Sigmoid colon (tissue), 7 donors: ENCODE data around the gene NDFIP1. TPM values are rescaled to one million over a fixed set of nuclear protein-coding genes. Genes with fewer than 3 reads are reported as not detected.

Experiments used
- DNase-seq: peaks from one replicate; pipeline ENCODE4 v3.0.0-alpha.2; 2019
- H3K27ac ChIP-seq, 4 donors: fragments of 200-600 bp; sonication (generic); one replicate each; pipeline ENCODE4 v1.5.1; 2016 to 2019; ENCODE audit warnings: mild to moderate bottlenecking in 1 of 4
- H3K27me3 ChIP-seq, 3 donors: fragments of 200-600 bp; sonication (generic); one replicate each; pipeline ENCODE4 v1.5.1; 2019; ENCODE audit warnings: mild to moderate bottlenecking in 1 of 3
- H3K36me3 ChIP-seq, 4 donors: fragments of 200-600 bp; sonication (generic); one replicate each; pipeline ENCODE4 v1.5.1; 2016 to 2019
- H3K4me1 ChIP-seq, 4 donors: fragments of 200-600 bp; sonication (generic); one replicate each; pipeline ENCODE4 v1.5.1; 2017 to 2019
- H3K4me3 ChIP-seq, 4 donors: fragments of 200-600 bp; sonication (generic); one replicate each; pipeline ENCODE4 v1.5.1; 2017 to 2019; ENCODE audit warnings: mild to moderate bottlenecking in 2 of 4, moderate library complexity in 1 of 4
- H3K9me3 ChIP-seq, 4 donors: fragments of 200-600 bp in 3 of 4; sonication (generic) in 3 of 4; one replicate each; pipeline versions ENCODE4 v1.5.1 to v1.6.1; 2013 to 2019
- EP300 ChIP-seq, 4 donors: sonication (generic); formaldehyde crosslinking; IDR thresholded peaks; one replicate each; pipeline ENCODE4 v1.6.1; 2017; ENCODE audit warnings: antibody characterized with exemption in 4 of 4
- POLR2A ChIP-seq, 2 donors: fragments of 450-650 bp; IDR thresholded peaks; one replicate each; pipeline ENCODE4 v1.6.1; 2016; ENCODE audit warnings: antibody characterized with exemption in 2 of 2, mild to moderate bottlenecking in 2 of 2, moderate library complexity in 2 of 2
- POLR2AphosphoS5 ChIP-seq, 4 donors: sonication (generic); formaldehyde crosslinking; IDR thresholded peaks; one replicate each; pipeline ENCODE4 v1.6.1; 2017; ENCODE audit warnings: antibody characterized with exemption in 4 of 4
- WGBS, 2 donors: extraction: QIAGEN DNeasy Blood & Tissue Kit; methylation state at CpG; one replicate each; pipeline ENCODE4 v1.1.7; 2013; 5-methylcytosine and 5-hydroxymethylcytosine counted together
- intact Hi-C: fragments of 100-400 bp; cut with DNase I; formaldehyde crosslinking; loops from one replicate; pipeline ENCODE4 v1.15.1; 2023
- polyA plus RNA-seq, 3 donors: library from polyadenylated mRNA; stranded (reverse); fragments of 200-250 nt; gene quantifications; one replicate each; pipeline ENCODE4 v1.2.3, GENCODE V29; 2013
- total RNA-seq, 4 donors: library from RNA; depleted of rRNA; stranded (reverse); fragments of >200 nt; gene quantifications; one replicate each; pipeline ENCODE4 v1.1.0, GENCODE V29; 2016
- TF ChIP-seq, protein P1 (sequence below), 4 experiments: fragments of 450-650 bp in 3 of 4; fragments of 200-600 bp in 1 of 4; IDR thresholded peaks; one replicate each; pipeline ENCODE4 v1.5.1; 2016 to 2019; ENCODE audit warnings: antibody characterized with exemption in 4 of 4, mild to moderate bottlenecking in 3 of 4, moderate library complexity in 2 of 4
- donor health status: healthy with polysubstance abuse.
- donor health status: Bipolar disorder and iron deficiency.
- donor health status: healthy.

Gene NDFIP1
- total and polyA plus RNA-seq, 7 donors: 20.3 to 88.5 (median 47.8) TPM

DNA sequence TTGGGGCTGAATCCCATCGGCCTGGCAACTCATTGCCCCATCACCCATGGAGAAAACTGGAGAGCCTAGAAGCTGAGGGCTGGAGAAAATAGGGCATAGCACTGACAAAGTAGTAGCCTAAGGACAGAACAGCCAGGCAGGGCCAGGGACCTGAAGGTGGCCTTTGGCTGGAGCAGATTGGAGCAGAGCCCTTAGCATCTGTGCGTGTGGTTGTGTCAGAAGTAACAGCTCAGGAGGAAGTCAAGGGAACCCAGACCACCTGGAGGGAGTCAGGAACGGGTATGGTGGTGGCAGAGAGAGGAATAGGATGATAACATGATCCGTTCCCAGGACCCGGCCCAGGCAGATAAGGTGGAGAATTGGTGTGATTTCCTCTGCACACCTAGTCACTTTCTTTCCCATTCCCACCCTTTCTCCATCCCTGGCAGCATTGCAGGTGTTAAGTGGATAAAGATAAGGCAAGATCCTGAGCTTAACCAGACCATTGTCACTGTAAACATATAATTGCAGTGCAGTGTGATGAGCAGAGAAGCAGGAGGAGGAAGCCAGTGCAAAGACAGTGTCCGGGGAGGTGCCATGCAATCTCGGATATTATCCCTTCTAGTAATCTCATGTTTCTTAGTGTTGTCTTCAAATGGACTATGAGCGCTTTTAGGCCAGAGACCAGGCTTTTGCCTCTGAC, 67.0 kb downstream of the NDFIP1 start:
- Histone ChIP-seq H3K9me3 (no peaks in the 10 kb centered on the region), H3K36me3 (no peaks in the 10 kb centered on the region), H3K4me1 (no peaks in the 10 kb centered on the region), H3K27ac (no peak overlapping the region), H3K27me3 (no peaks in the 10 kb centered on the region), H3K4me3 (no peak overlapping the region)
- no peak for DNase-seq
- TF ChIP-seq POLR2A (IDR thresholded peaks at IDR 0.05) (no peak), EP300 (IDR thresholded peaks at IDR 0.05) (no peak), POLR2AphosphoS5 (IDR thresholded peaks at IDR 0.05) (no peak)
- TF ChIP-seq, protein P1, sequence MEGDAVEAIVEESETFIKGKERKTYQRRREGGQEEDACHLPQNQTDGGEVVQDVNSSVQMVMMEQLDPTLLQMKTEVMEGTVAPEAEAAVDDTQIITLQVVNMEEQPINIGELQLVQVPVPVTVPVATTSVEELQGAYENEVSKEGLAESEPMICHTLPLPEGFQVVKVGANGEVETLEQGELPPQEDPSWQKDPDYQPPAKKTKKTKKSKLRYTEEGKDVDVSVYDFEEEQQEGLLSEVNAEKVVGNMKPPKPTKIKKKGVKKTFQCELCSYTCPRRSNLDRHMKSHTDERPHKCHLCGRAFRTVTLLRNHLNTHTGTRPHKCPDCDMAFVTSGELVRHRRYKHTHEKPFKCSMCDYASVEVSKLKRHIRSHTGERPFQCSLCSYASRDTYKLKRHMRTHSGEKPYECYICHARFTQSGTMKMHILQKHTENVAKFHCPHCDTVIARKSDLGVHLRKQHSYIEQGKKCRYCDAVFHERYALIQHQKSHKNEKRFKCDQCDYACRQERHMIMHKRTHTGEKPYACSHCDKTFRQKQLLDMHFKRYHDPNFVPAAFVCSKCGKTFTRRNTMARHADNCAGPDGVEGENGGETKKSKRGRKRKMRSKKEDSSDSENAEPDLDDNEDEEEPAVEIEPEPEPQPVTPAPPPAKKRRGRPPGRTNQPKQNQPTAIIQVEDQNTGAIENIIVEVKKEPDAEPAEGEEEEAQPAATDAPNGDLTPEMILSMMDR (IDR thresholded peaks at IDR 0.05): no peak
- 83 to 89% methylated on average over 8 of the region's 8 CpGs for WGBS, 2 donors
- intact Hi-C loops: no loop called here

DNA sequence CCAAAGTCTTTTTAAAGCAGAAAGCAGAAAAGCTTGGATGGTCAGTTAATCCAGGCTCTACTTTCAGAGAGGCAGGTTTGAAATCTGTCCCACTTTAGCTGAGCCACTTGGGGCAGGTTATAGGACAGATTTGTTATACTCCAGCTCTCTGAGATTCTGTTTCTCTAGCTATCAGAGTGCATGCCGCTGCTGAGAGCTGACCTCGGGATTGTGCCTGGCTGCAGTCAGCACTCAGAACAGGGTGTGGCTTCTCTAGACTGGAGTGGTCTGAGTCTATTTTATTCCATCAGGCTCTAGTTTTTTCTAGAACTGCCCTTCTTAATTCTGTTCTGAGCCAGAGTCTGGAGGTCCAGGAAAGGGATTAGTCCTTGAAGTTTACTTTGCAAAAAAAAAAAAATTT, 67.7 kb downstream of the NDFIP1 start:
- Histone ChIP-seq H3K4me1 (no peaks in the 10 kb centered on the region), H3K27ac (no peak overlapping the region), H3K27me3 (no peaks in the 10 kb centered on the region), H3K4me3 (no peak overlapping the region), H3K9me3 (no peaks in the 10 kb centered on the region), H3K36me3 (no peaks in the 10 kb centered on the region)
- WGBS, 2 donors: 41 to 77% methylated on average over 2 of the region's 2 CpGs
- intact Hi-C loops: no loop called here
- TF ChIP-seq, protein P1 (IDR thresholded peaks at IDR 0.05): no peak
- TF ChIP-seq EP300 (IDR thresholded peaks at IDR 0.05) (no peak), POLR2A (IDR thresholded peaks at IDR 0.05) (no peak), POLR2AphosphoS5 (IDR thresholded peaks at IDR 0.05) (no peak)
- no peak for DNase-seq

DNA sequence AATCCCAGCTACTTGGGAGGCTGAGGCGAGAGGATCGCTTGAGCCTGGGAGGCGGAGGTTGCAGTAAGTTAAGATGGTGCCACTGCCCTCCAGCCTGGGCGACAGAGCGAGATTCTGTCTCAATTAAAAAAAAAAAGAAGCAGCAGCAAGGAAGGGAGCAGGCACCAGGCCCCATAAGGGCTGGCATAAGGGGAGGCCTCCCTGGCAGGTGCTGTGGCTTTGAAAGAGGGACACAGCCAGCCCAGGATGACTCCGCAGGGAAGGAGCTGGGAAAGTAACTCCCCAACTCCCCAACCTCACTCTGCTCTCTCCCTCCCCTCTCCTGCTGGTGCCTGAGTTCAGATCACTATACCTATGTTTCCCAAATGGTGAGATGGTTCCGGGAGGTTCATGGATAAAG, 70.1 kb downstream of the NDFIP1 start:
- H3K9me3 ChIP-seq: no peaks in the 10 kb centered on the region
- WGBS, 2 donors: 95 to 97% methylated on average over 7 of the region's 7 CpGs
- no peaks in the 10 kb centered on the region for H3K36me3 ChIP-seq
- DNase-seq: peak; percentile 25
- TF ChIP-seq POLR2AphosphoS5 (IDR thresholded peaks at IDR 0.05) (no peak), POLR2A (IDR thresholded peaks at IDR 0.05) (no peak), EP300 (IDR thresholded peaks at IDR 0.05) (no peak)
- TF ChIP-seq, protein P1 (IDR thresholded peaks at IDR 0.05): no peak
- no peak overlapping the region for H3K4me3 ChIP-seq
- H3K27ac ChIP-seq: no peak overlapping the region
- intact Hi-C loops: no loop called here
- no peaks in the 10 kb centered on the region for H3K27me3 ChIP-seq
- H3K4me1 ChIP-seq: no peaks in the 10 kb centered on the region

DNA sequence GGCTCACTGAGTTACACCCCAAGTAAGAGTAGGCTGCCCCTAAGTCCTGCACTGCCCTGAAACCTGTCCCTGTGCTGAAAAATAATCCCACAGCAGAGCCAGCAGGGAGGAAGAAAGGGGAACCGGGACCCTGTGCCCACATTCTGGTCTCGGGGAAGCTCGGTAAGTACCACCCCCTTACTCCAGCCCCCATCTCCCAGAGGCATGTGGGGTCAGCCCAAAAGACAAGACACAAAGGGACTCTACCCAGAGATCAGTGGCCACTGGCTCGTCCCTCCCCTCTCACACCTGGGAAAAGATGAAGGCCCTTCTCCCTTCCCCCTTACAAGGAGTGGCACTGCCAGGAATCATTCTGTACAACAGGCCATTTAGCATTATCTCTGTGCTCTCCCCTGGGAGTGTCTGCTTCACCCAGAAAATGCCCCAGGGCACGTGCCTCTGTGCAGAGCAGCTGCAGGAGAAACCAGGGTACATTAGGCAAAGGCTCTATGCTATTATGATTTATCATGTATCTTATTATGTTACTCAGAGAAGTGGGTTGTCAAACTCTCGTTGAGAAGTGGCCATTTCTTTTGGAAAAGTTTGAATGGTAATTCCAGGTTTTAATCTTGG, 71.3 kb downstream of the NDFIP1 start:
- Histone ChIP-seq H3K9me3 (no peaks in the 10 kb centered on the region), H3K4me1 (no peaks in the 10 kb centered on the region), H3K27me3 (no peaks in the 10 kb centered on the region), H3K36me3 (no peaks in the 10 kb centered on the region), H3K4me3 (no peak overlapping the region), H3K27ac (no peak overlapping the region)
- intact Hi-C loops: no loop called here
- WGBS, 2 donors: 59 to 79% methylated on average over 6 of the region's 6 CpGs
- TF ChIP-seq, protein P1 (IDR thresholded peaks at IDR 0.05): no peak
- TF ChIP-seq POLR2A (IDR thresholded peaks at IDR 0.05): no peak
- no peak for TF ChIP-seq EP300 (IDR thresholded peaks at IDR 0.05)
- TF ChIP-seq POLR2AphosphoS5 (IDR thresholded peaks at IDR 0.05): no peak
- DNase-seq: peak; percentile 17
